Frontal cortex (tissue), 4 donors: ENCODE data around the gene RPL7A. TPM values are rescaled to one million over a fixed set of nuclear protein-coding genes. Genes with fewer than 3 reads are reported as not detected.
"Not testable (repeated sequence)": the region's sequence is repeated elsewhere in the genome, so short reads cannot be mapped to it uniquely, and the experiment has no call there.

Experiments used
- DNase-seq, 2 donors: peaks; one replicate each; pipeline ENCODE4 v3.0.0; 2012; ENCODE audit warnings: low spot score in 2 of 2
- FAIRE-seq: peaks from 2 replicates; lab custom pipeline; 2012; peaks lifted over from hg19 to GRCh38; lab: Jason Lieb, UNC
- total RNA-seq: library from RNA; depleted of rRNA; stranded (reverse); fragments of >200 nt; gene quantifications from one replicate; pipeline ENCODE4 v1.2.3, GENCODE V29; 2014
- donor health status: control.
- donor health status: control.
- donor health status: control.

Gene RPL7A
- total RNA-seq, 1 donor from 2014 or later, result 1,196 TPM

DNA sequence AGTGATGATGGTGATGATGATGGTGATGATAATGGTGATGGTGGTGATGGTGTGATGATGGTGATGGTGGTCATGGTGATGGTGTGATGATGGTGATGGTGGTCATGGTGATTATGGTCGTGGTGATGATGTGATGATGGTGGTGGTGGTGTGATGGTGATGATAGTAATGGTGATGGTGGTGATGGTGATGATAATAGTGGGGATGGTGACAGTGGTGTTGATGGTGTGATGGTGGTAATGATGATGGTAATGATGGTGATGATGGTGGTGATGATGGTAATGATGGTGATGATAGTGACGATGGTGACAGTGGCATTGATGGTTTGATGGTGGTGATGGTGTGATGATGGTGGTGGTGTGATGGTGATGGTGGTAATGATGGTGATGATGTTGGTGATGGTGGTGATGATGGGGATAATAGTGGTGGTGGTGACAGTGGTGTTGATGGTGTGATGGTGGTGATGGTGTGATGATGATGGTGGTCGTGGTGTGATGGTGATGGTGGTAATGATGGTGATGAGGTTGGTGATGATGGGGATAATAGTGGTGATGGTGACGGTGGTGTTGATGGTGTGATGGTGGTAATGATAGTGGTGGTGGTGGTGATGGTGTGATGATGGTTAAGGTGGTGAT is 34.6 kb downstream of the RPL7A start:
- DNase-seq (no peak), FAIRE-seq (no peak)

- FAIRE-seq (no peak), DNase-seq (no peak)
These were observed 35.4 kb downstream of the RPL7A start for GRCh38 chr9:133383438-133383837.

- FAIRE-seq (no peak), DNase-seq (no peak)
These were observed 36.8 kb downstream of the RPL7A start for GRCh38 chr9:133384736-133385321.

- DNase-seq (no peak), FAIRE-seq (no peak)
These were observed 37.4 kb downstream of the RPL7A start for GRCh38 chr9:133385452-133385851.

DNA sequence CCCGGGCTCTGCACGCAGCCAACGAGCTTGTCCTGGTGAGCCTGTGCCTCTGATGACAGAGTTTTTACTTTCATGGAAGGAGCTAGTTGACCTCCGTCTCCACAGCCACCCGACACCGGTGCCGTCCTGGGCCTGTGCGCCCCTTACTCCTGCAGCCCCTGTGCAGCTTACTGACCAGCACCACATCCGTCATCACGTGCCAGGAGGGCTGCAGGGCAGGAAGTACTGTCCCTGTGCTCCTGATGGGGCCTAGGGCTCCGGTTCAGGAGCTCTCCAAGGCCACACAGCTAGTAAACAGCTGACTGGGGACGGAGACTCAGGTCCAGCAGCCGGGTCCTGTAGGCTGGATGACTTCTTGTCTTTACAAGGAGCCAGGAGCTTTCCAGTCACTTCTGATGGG is 38.3 kb downstream of the RPL7A start:
- DNase-seq (no peak), FAIRE-seq (no peak)

- no peak for FAIRE-seq
- no peak for DNase-seq
These were observed 39.7 kb downstream of the RPL7A start for GRCh38 chr9:133387680-133388079.

- no peak for FAIRE-seq
- no peak for DNase-seq
These were observed 41.1 kb downstream of the RPL7A start for GRCh38 chr9:133389025-133389557.

DNA sequence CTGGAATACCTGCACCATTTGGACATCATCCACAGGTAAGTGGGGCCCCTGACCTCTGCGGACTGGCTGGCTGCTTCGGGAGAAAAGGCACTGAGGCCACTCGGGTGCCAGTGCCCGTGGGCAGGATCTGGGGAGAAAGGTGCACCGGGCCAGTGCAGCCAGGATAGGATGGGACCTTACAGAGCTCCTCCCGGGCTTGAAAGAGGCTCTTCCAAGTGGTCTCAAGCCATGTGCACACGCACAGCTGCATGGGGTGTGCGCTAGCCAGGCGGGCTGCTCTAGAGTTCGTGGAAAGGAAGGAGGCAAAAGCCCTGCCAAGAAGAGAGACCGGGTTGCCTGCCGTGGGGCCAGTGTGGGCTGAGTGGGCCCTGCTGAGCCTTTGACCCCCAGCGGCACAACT is 41.5 kb downstream of the RPL7A start:
- no peak for FAIRE-seq
- no peak for DNase-seq

GRCh38 chr9:133390713-133391112 is 42.7 kb downstream of the RPL7A start:
- DNase-seq, result no peak
- FAIRE-seq, result no peak

DNA sequence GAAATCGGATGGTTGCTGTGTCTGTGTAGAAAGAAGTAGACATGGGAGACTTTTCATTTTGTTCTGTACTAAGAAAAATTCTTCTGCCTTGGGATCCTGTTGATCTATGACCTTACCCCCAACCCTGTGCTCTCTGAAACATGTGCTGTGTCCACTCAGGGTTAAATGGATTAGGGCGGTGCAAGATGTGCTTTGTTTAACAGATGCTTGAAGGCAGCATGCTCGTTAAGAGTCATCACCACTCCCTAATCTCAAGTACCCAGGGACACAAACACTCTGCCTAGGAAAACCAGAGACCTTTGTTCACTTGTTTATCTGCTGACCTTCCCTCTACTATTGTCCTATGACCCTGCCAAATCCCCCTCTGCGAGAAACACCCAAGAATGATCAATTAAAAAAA is 43.4 kb downstream of the RPL7A start:
- FAIRE-seq, DNase-seq: not testable (repeated sequence)

DNA sequence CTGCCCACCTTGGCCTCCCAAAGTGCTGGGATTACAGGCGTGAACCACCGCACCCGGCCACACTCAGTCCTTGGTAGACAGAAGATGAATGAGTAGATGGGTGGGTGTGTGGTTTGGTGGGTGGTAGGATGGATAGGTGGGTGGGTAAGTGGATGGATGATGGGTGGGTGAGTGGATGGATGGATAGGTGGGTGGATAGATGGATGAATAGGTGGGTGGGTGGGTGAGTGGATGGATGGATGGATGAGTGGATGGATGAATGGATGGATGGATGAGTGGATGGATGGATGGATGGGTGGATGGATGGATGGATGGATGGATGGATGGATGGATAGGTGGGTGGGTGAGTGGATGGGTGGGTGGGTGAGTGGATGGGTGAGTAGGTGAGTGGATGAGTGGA is 44.3 kb downstream of the RPL7A start:
- FAIRE-seq, DNase-seq: not testable (repeated sequence)

DNA sequence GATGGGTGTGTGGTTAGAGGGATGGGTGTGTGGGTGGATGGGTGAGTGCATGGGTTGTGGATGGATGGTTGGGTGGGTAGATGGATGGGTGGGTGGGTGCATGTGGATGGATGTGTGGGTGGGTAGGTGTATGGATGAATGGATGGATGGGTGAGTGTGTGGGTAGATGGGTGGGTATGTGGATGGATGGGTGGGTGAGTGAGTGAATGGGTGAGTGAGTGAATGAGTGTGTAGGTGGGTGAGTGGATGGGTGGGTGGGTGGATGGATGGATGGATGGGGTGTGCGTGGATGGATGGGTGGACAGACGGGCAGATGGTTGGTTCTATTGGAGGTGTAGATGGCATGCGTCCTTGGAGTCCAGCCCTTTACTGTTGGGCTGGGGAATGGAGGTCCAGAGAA is 45.4 kb downstream of the RPL7A start:
- DNase-seq (no peak), FAIRE-seq (no peak)

DNA sequence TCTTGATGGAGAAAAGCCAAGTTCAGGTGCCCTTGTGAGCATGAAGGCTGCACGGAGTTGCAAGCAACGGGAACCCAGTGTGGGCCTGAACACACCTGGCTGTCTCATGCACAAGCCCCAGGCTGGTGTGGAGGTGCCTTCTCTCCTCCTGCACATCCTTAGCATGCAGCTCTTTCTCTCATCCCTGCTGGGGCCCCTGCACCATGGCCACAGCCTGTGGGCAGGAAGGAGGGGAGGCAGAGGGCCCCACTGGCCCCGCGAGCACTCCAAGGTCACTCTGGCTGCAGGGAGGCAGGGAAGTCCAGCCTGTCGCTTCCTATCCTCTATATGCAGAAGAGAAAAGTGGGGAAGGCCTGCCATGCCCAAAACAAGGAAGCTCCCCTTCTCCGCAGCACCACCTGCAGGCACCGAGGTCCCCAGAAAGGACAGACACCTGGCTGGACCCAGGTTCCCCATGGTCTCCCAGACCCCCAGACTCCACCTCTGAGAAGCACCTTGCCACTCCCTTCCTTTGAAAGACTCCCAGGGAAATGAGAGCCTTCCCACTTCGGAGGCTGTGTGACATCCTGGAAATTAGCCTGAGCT is 46.8 kb downstream of the RPL7A start:
- DNase-seq (no peak), FAIRE-seq (no peak)

- DNase-seq, result no peak
These were observed 48.9 kb downstream of the RPL7A start for GRCh38 chr9:133396952-133397351.

DNA sequence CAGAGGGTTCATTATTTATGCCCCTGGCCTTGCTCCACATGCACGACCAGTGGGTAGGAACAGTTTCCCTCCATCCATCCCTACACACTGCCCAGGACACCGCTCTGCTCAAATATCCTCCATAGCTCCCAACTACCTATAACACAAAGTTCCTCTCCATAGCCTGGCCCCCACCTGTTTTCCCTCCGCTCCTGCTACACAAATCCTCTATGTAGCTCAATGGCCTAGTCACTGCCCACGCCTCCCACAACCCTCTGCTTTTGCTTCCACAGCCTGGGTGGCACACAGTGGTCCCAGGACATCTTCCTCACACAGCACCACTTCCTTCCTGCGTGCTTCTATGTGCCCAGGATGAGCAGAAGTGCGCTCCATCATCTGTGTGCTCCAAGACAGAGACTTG is 49.4 kb downstream of the RPL7A start:
- no peak for DNase-seq
- no peak for FAIRE-seq

More at GRCh38 chr9:133396952-133397351, 48.9 kb downstream of the RPL7A start:
- no peak for FAIRE-seq

- FAIRE-seq (no peak), DNase-seq (no peak)
These were observed 49.9 kb downstream of the RPL7A start for GRCh38 chr9:133397895-133398294.

GRCh38 chr9:133400292-133400691 is 52.3 kb downstream of the RPL7A start:
- FAIRE-seq, result no peak
- no peak for DNase-seq
